ENCODE results near the gene SGK1.
"Not testable (repeated sequence)": the region's sequence is repeated elsewhere in the genome, so short reads cannot be mapped to it uniquely, and the experiment has no call there.

SGK1 gene

DNA sequence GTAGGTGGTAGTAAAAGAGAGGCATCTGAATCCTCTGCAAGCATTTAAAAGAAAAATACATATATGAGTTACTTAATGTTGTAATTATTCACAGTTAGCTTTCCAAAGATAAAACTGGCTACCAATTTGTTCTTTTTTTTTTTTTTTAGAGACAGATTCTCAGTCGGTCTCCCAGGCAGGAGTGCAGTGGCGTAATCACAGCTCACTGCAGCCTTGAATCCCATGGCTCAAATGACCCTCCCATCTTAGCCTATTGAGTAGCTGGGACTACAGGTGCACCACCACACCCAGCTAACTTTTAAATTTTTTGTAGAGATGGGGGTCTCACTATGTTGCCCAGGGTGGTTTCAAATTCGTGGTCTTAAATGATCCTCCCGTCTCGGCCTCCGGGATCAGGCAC, 36.5 kb downstream of the SGK1 start:
- H3K9me3 ChIP-seq (ENCODE audit: severe bottlenecking) = no peaks in the 10 kb centered on the region
- TF ChIP-seq, protein P1, sequence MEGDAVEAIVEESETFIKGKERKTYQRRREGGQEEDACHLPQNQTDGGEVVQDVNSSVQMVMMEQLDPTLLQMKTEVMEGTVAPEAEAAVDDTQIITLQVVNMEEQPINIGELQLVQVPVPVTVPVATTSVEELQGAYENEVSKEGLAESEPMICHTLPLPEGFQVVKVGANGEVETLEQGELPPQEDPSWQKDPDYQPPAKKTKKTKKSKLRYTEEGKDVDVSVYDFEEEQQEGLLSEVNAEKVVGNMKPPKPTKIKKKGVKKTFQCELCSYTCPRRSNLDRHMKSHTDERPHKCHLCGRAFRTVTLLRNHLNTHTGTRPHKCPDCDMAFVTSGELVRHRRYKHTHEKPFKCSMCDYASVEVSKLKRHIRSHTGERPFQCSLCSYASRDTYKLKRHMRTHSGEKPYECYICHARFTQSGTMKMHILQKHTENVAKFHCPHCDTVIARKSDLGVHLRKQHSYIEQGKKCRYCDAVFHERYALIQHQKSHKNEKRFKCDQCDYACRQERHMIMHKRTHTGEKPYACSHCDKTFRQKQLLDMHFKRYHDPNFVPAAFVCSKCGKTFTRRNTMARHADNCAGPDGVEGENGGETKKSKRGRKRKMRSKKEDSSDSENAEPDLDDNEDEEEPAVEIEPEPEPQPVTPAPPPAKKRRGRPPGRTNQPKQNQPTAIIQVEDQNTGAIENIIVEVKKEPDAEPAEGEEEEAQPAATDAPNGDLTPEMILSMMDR (IDR thresholded peaks at IDR 0.05; ENCODE audit: poor library complexity, severe bottlenecking) = no peak
- ATAC-seq (ENCODE audit: low read depth) = no peak
- H3K4me3 ChIP-seq (ENCODE audit: severe bottlenecking) = no peak overlapping the region
- no peak overlapping the region for H3K27ac ChIP-seq (ENCODE audit: poor library complexity, severe bottlenecking)
- no peaks in the 10 kb centered on the region for H3K27me3 ChIP-seq (ENCODE audit: insufficient read depth, poor library complexity, severe bottlenecking)
- H3K36me3 ChIP-seq (ENCODE audit: low read depth) = no peaks in the 10 kb centered on the region
- no peak for DNase-seq (ENCODE audit: low spot score)
- no peaks in the 10 kb centered on the region for H3K4me1 ChIP-seq (ENCODE audit: insufficient read depth, poor library complexity, severe bottlenecking)

- ATAC-seq (ENCODE audit: low read depth) = no peak
- no peak overlapping the region for H3K27ac ChIP-seq (ENCODE audit: poor library complexity, severe bottlenecking)
- no peaks in the 10 kb centered on the region for H3K9me3 ChIP-seq (ENCODE audit: severe bottlenecking)
- DNase-seq (ENCODE audit: low spot score) = no peak
- no peaks in the 10 kb centered on the region for H3K4me1 ChIP-seq (ENCODE audit: insufficient read depth, poor library complexity, severe bottlenecking)
- H3K27me3 ChIP-seq (ENCODE audit: insufficient read depth, poor library complexity, severe bottlenecking) = no peaks in the 10 kb centered on the region
- H3K4me3 ChIP-seq (ENCODE audit: severe bottlenecking) = no peak overlapping the region
- no peaks in the 10 kb centered on the region for H3K36me3 ChIP-seq (ENCODE audit: low read depth)
- TF ChIP-seq, protein P1 (IDR thresholded peaks at IDR 0.05; ENCODE audit: poor library complexity, severe bottlenecking) = no peak
Observed at GRCh38 chr6:134278000-134278399, 39.9 kb downstream of the SGK1 start.

GRCh38 chr6:134276891-134277377, 41.0 kb downstream of the SGK1 start:
- not testable (repeated sequence) for ATAC-seq (ENCODE audit: low read depth); H3K4me1 ChIP-seq (ENCODE audit: insufficient read depth, poor library complexity, severe bottlenecking); H3K4me3 ChIP-seq (ENCODE audit: severe bottlenecking); H3K27ac ChIP-seq (ENCODE audit: poor library complexity, severe bottlenecking); H3K9me3 ChIP-seq (ENCODE audit: severe bottlenecking); H3K36me3 ChIP-seq (ENCODE audit: low read depth); H3K27me3 ChIP-seq (ENCODE audit: insufficient read depth, poor library complexity, severe bottlenecking); DNase-seq (ENCODE audit: low spot score)

- no peak for ATAC-seq (ENCODE audit: low read depth)
Observed at GRCh38 chr6:134272374-134272773, 45.5 kb downstream of the SGK1 start.

GRCh38 chr6:134267917-134268361, 50.0 kb downstream of the SGK1 start:
- no peak overlapping the region for H3K4me3 ChIP-seq (ENCODE audit: severe bottlenecking)
- no peaks in the 10 kb centered on the region for H3K4me1 ChIP-seq (ENCODE audit: insufficient read depth, poor library complexity, severe bottlenecking)
- TF ChIP-seq, protein P1 (IDR thresholded peaks at IDR 0.05; ENCODE audit: poor library complexity, severe bottlenecking) = no peak
- ATAC-seq (ENCODE audit: low read depth) (no peak), DNase-seq (ENCODE audit: low spot score) (no peak)
- no peak overlapping the region for H3K27ac ChIP-seq (ENCODE audit: poor library complexity, severe bottlenecking)
- H3K36me3 ChIP-seq (ENCODE audit: low read depth) = no peaks in the 10 kb centered on the region
- H3K27me3 ChIP-seq (ENCODE audit: insufficient read depth, poor library complexity, severe bottlenecking) = no peaks in the 10 kb centered on the region
- no peaks in the 10 kb centered on the region for H3K9me3 ChIP-seq (ENCODE audit: severe bottlenecking)

More at GRCh38 chr6:134272374-134272773, 45.5 kb downstream of the SGK1 start:
- TF ChIP-seq, protein P1 (IDR thresholded peaks at IDR 0.05; ENCODE audit: poor library complexity, severe bottlenecking) = no peak
- no peaks in the 10 kb centered on the region for H3K4me1 ChIP-seq (ENCODE audit: insufficient read depth, poor library complexity, severe bottlenecking)
- no peak overlapping the region for H3K4me3 ChIP-seq (ENCODE audit: severe bottlenecking)
- no peaks in the 10 kb centered on the region for H3K27me3 ChIP-seq (ENCODE audit: insufficient read depth, poor library complexity, severe bottlenecking)
- no peak for DNase-seq (ENCODE audit: low spot score)
- H3K9me3 ChIP-seq (ENCODE audit: severe bottlenecking) = no peaks in the 10 kb centered on the region
- H3K27ac ChIP-seq (ENCODE audit: poor library complexity, severe bottlenecking) = no peak overlapping the region
- no peaks in the 10 kb centered on the region for H3K36me3 ChIP-seq (ENCODE audit: low read depth)

Measured in RWPE2 (cell line).